ENCODE results near the gene OR6C76.

GRCh38 chr12:55470088-55470829, 44.2 kb downstream of the OR6C76 start, which contains the start of gene OR6C70:
- no peak for TF ChIP-seq MAFK (IDR thresholded peaks at IDR 0.05; ENCODE audit: low read depth, low read length)
- no peak for TF ChIP-seq POLR2A (IDR thresholded peaks at IDR 0.05; ENCODE audit: low read depth, low read length)
- no peak for TF ChIP-seq CTCF (conservative IDR thresholded peaks at IDR 0.05; ENCODE audit: low read depth, low read length)
- no peak for TF ChIP-seq MXI1 (IDR thresholded peaks at IDR 0.05; ENCODE audit: borderline replicate concordance, low read depth, low read length)
- no peak for TF ChIP-seq USF2 (IDR thresholded peaks at IDR 0.05; ENCODE audit: low read depth, low read length)
- TF ChIP-seq CEBPB (IDR thresholded peaks at IDR 0.05; ENCODE audit: low read depth, low read length), result no peak
- TF ChIP-seq ELK1 (IDR thresholded peaks at IDR 0.05; ENCODE audit: borderline replicate concordance, low read depth, low read length), result no peak
